Bladder microvascular endothelial cell (primary cell): ENCODE results near the gene RGS11. TPM values are rescaled to one million over a fixed set of nuclear protein-coding genes. Genes with fewer than 3 reads are reported as not detected.

ENCODE experiments used
- total RNA-seq: library from RNA; depleted of rRNA; stranded (reverse); fragments of >200 nt; gene quantifications from 2 replicates; pipeline ENCODE4 v1.2.3, GENCODE V29; 2014

RGS11 gene
- total RNA-seq, result 0.81 and 1.6 TPM in 2 replicates

DNA sequence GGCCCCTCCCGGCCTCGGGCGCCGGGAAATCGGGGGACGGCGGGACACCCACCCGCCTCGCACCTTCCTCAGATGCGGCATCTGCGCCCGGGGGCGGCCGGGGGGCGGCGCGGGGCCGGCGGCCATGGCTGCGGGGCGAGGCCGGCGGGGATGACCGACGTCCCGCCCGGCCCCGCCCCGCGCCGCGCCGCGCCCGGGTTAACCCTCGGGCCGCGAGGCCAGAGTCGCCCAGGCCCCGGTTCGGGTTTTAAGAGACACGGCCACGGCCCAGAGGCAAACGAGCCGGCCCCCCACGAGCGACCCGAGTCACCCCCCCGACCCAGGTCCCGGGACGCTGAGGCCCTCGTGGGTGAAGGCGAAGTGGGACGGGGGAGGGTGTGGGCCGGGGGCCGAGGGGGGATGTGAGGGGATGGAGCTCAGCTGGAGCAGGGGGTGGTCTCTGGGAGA lies at the start of gene RGS11:
Gene RGS11 (minus strand): TSS at position 159 of the 447 bp plus-strand sequence. CDS start 33 bp downstream, at position 126.

DNA sequence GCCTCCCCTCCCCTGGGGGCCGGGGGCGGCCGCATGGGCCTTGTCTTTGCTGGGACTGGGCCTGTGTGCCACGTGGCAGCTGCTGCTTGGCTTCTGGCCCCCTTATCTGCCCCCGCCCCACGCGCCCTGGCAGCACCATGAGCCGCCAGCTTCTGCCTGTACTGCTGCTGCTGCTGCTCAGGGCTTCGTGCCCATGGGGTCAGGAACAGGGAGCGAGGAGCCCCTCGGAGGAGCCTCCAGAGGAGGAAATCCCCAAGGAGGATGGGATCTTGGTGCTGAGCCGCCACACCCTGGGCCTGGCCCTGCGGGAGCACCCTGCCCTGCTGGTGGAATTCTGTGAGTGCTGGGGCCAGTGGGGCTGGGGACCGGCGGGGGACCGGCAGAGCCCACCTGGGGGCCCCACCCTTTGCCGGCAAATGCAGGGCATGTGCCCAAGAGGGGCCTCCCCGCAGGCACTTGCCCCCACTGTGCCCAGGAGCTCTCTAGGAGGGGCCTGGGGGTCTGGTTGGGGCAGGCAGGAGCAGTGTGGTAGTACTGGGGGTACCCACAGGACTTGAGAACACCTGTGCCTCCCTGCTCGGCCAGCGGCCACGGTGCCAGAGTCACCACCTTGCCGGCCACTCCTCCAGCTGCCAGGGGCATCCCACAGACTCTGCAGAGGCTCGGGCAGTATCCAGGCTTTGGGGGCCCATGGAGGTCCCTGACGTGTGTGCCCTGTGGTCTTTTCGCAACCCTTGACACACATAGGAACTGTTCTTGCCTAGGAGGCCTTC lies 7.5 kb upstream of the RGS11 start, which contains the start of gene PDIA2:
Gene PDIA2 (plus strand): TSS at position 132 of the 773 bp plus-strand sequence. CDS start 6 bp downstream, at position 138.

DNA sequence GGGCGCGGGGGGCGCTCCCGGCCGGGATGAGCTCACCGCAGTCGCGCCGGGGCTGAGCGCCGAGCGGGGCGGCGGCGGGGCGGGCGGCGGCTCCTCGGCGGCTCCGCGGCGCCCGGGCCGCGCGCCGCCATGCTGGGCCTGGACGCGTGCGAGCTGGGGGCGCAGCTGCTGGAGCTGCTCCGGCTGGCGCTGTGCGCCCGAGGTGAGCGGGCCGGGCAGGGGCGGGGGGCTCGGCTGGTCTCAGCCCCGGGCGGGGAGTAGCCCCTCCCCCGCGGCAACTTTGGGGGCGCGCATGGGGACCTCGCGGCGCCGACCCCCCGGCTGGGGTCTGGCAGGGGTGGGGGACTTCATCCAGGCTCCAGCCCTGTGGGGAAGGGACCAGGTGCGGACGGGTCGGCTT lies 4.8 kb upstream of the RGS11 start, which contains the start of gene ARHGDIG:
Gene ARHGDIG (plus strand): TSS at position 40 of the 400 bp plus-strand sequence. CDS start 90 bp downstream, at position 130.

DNA sequence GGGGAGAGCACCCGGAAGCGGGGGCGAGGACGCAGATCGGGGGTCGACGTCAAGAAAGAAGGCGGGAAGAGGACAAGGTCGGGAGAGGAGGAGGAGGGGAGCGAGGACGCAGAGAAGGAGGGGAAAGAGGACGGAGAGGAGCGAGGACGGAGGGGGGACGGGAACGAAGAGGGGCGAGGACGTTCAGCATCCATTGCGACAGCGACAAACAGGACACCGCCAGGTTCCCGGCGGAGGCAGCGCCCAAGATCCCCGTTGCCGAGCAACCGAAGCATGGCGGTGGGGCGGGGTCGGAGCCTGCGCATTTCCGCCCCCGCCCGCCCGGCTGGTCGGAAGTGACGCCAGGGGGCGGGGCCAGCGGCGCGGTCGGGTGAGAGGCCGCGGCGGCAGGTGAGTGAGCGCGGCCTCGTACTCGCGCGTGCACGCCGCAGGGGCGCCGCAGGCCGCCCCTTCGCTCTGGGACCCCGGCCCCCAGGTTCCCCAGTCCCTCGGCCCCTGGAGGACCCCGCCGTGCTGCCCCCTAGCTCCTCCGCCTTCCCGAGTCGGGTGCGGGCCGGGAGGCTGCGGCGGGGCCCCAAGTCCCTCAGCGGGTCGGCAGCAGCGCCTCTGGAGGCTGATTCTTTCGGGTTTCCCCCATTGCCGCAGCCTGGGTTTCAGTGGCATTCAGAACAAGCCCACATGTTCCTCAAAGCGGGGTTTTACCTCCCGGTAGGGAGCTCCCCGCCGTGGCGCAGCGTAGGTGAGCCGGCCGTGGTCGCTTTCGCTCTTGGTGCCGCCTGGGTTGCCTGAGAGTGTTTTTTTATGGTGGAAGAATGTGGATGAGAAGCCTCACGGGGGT lies 41.1 kb downstream of the RGS11 start, which contains the start of gene FAM234A:
Gene FAM234A (plus strand): TSS at position 354 of the 838 bp plus-strand sequence. CDS start 19,593 bp downstream, outside the sequence.

DNA sequence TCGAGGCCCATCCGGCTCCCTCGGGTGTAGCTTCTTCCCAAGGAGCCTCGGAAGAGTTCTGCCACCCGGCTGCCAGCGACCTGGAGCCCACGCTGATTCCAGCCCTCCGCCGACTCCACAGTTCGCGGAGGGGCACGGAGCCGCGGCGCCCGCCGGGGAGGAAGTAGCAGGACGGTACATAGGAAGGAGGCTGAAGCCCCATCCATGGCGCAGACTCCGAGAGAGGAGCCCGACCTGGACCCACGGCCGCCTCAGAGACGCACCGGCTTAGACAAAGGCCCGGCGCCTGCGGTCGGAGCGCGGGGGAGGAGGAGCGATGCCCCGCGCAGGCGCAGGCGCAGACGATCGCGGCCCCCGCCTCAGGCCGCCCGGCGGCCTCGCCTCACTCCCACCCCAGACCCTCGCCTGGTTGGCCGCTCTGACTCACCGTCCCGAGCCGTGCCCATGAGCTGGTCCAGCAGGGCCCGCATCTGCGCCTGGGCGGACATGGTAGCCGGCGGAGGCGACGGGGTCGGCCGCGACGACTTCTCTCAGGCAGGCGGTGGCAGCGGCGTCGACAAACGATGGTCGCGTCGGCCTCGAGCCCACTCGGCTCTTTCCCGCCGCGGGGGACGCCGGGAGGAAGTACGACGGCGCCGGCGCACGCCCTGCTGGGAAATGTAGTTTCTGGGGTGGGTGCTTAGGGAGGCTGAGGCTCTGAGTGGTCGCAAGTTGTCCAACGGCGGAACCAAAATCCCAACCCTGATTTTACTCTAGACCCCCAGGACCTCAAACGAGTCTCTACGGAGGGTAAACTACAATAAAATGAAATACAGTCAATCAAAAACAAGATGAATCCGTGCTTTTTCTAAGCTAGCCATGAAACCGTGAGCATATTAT lies 46.7 kb downstream of the RGS11 start, which contains the start of gene LUC7L:
Gene LUC7L (minus strand): TSS at position 598 of the 879 bp plus-strand sequence. CDS start 110 bp downstream, at position 488.

Other genes starting within 250 kb of the RGS11 start
- 5.5 and 7.3 TPM in 2 replicates for gene POLR3K, start 222.3 kb downstream of the RGS11 start, total RNA-seq
- 18.9 and 47.1 TPM in 2 replicates for gene SNRNP25, start 222.1 kb downstream of the RGS11 start, total RNA-seq
- gene RHBDF1, start 203.3 kb downstream of the RGS11 start, total RNA-seq, result 17.8 and 43.6 TPM in 2 replicates
- gene MPG, start 197.7 kb downstream of the RGS11 start, total RNA-seq, result 77.2 and 180 TPM in 2 replicates
- 3.1 and 16.6 TPM in 2 replicates for gene NPRL3, start 137.3 kb downstream of the RGS11 start, total RNA-seq
- 0.19 TPM in 1 of 2 replicates, not detected in the other for gene HBZ, start 123.3 kb downstream of the RGS11 start, total RNA-seq
- gene HBM, start 110.0 kb downstream of the RGS11 start, total RNA-seq, result not detected in 2 replicates
- gene HBA2, start 103.1 kb downstream of the RGS11 start, total RNA-seq, result 0.32 TPM in 1 of 2 replicates, not detected in the other
- not detected in 2 replicates for gene HBA1, start 99.3 kb downstream of the RGS11 start, total RNA-seq
- gene HBQ1, start 95.5 kb downstream of the RGS11 start, total RNA-seq, result 0.97 TPM in 1 of 2 replicates, not detected in the other
- 29.1 and 51.1 TPM in 2 replicates for gene LUC7L, start 46.5 kb downstream of the RGS11 start, total RNA-seq
- 30.1 and 67.4 TPM in 2 replicates for gene FAM234A, start 41.1 kb downstream of the RGS11 start, total RNA-seq
- 0.13 TPM in 1 of 2 replicates, not detected in the other for gene ARHGDIG, start 4.6 kb upstream of the RGS11 start, total RNA-seq
- not detected in 2 replicates for gene PDIA2, start 7.2 kb upstream of the RGS11 start, total RNA-seq
- gene AXIN1, start 76.8 kb upstream of the RGS11 start, total RNA-seq, result 16.4 and 27.1 TPM in 2 replicates
- gene MRPL28, start 94.6 kb upstream of the RGS11 start, total RNA-seq, result 61.0 and 77.7 TPM in 2 replicates
- gene PGAP6, start 106.0 kb upstream of the RGS11 start, total RNA-seq, result 82.7 and 108 TPM in 2 replicates
- gene NME4, start 121.3 kb upstream of the RGS11 start, total RNA-seq, result 44.0 and 53.7 TPM in 2 replicates
- gene DECR2, start 125.9 kb upstream of the RGS11 start, total RNA-seq, result 14.2 and 19.1 TPM in 2 replicates
- gene RAB11FIP3, start 149.7 kb upstream of the RGS11 start, total RNA-seq, result 17.5 and 41.9 TPM in 2 replicates